Measurements from ENCODE around the gene AP3S2.

Gene AP3S2

DNA sequence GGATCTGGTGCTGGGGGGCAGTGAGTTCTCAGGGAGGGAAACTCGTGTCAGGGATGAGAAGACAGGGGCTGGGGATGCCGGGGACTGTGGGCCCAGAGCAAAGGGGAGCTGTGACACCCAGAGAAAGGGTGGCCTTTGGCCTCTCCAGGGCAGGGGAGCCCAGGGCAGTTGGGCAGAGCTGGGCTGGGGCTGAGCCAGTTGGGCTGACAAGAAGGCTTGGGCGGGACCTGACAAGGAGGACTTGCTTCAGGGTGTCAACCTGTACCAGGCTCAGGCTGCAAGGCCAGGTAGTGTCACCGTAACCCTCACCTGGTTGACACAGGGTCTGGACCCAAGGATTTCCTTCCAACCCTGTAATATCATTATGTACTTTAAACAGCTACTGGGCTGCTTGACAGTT, 66.0 kb downstream of the AP3S2 start:
- FAIRE-seq (no peak), DNase-seq (ENCODE audit: insufficient read length, low spot score) (no peak)
- no peak for TF ChIP-seq POLR2A (IDR thresholded peaks at IDR 0.05; ENCODE audit: low read depth, low read length)

DNA sequence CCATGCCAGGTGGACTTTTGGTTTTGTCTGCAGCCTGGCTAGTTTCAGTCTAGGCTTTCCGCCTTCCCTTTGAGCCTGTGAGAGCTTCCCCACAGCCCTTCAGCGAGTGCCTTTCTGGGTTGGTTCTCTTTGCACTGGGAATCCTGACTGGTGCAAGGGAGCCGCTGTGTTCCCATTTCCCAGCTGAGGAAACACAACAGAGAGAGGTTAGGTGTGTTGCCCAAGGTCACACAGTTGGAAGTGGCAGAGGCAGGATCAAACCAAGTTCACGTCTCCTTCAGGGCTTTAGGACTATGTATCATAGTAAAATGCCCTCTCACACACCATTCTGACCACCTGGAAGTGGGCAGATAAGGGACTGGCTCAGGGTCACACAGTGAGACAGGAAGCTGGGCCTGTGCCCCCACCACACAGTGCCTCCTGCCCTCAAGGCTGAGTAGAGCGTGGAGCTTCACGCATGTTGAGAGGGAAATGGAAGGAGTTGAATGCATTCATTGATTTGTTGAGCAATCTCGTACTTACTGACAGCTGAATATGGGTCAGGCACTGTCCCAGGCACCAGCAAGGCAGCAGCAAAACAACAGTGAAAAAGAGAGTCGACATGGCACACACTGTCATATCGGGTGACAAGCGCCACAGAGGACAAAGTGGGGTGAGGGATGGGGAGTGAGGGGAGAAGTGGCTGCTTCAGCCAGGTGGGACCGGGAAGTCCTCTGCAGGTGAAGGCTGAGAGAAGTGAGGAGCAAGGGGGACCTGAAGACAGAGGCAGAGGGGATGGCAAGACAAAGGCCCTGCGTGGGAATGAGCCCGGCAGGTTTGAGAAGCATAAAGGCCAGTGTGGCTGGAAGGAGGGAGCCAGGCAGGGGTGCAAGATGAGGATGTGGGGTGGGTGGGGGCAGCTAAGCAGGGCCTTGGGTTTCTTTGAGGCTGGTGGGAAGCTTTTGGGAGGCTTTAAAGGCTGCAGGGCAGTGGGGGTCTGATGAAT, 66.8 kb downstream of the AP3S2 start:
- DNase-seq (ENCODE audit: insufficient read length, low spot score) (no peak), FAIRE-seq (no peak)
- TF ChIP-seq POLR2A (IDR thresholded peaks at IDR 0.05; ENCODE audit: low read depth, low read length) = no peak

DNA sequence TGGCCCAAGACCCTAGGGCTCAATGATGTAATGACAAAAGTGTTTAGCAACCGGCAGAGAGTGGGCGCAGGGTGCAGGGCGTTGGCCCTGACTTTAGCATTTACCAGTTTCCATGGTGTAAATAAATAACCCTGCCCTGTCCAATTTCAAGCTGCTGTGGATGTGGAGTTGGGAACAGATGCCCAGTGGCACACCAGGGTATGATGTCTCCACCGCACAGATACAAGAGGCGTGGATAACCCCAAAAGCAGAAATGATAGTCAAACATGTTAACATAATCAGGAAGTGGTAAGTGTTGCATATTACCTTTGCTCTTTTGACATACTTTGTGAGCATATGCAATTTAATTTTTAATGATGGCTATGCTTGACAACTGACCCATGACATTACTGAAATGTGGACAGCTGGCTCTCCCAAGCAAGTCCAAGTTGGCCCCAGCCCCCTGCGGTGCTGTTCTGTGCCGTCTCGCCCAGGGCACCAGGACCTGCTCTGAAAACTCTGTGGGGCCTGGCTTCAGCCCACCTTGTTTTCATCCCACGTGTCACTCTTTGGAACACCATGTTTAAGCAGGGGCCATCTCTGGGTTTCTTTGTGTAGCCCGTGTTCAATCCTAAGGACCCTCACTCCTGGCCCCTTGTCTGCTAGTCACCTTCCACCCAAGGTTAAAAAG, 68.4 kb downstream of the AP3S2 start:
- DNase-seq (ENCODE audit: insufficient read length, low spot score) (no peak), FAIRE-seq (no peak)
- TF ChIP-seq POLR2A (IDR thresholded peaks at IDR 0.05; ENCODE audit: low read depth, low read length) = no peak

DNA sequence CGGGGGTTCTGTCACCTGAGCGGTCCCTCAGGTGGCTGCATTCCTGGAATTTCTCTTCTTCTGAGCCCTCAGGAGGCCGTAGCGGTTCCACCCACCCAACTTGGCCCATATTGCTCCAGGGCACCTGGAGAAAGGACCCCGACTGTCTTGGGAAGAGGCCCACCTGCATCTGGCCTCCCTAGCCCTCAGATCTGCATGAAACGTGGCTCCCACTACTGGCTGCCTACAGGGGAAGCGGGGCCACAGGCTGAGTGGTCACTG, 69.3 kb downstream of the AP3S2 start:
- FAIRE-seq (no peak), DNase-seq (ENCODE audit: insufficient read length, low spot score) (no peak)
- no peak for TF ChIP-seq POLR2A (IDR thresholded peaks at IDR 0.05; ENCODE audit: low read depth, low read length)

DNA sequence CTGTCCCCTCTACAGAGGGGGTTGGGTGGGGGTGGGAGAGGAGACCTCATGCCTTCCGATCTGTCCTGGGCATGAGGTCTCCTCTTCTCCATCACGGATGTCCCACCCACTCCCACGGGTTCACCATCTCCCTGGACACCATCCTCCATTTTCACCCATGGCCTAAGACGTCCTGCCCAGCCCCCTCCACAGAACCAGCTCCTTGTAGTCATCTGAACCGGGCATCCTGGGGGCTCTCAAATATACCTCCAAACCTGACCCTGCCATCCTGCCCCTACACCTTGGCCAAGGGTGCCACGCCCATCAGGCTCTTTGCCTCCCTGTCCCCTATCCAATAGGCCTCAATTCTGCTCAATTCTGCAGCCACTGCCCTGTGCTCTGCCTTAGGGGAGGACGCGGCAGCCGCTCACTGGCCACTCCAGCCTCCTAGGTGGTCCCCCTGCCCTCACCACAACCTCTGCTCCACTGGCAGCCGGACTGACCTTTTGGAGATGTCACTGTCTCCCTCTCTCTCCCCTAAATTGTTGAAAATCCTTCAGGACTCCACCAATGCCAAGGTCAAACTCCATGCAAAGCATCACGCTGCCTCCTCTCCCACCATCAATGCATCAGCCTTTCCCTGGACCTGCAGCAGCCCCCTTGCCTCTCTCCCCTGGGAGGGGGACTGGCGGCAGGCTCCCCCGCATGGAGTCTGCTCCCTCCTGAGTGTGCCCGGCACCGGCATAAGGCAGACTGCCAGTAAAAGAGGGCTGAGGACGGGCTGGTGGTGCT, 69.8 kb downstream of the AP3S2 start:
- DNase-seq (ENCODE audit: insufficient read length, low spot score) (no peak), FAIRE-seq (no peak)
- no peak for TF ChIP-seq POLR2A (IDR thresholded peaks at IDR 0.05; ENCODE audit: low read depth, low read length)

DNA sequence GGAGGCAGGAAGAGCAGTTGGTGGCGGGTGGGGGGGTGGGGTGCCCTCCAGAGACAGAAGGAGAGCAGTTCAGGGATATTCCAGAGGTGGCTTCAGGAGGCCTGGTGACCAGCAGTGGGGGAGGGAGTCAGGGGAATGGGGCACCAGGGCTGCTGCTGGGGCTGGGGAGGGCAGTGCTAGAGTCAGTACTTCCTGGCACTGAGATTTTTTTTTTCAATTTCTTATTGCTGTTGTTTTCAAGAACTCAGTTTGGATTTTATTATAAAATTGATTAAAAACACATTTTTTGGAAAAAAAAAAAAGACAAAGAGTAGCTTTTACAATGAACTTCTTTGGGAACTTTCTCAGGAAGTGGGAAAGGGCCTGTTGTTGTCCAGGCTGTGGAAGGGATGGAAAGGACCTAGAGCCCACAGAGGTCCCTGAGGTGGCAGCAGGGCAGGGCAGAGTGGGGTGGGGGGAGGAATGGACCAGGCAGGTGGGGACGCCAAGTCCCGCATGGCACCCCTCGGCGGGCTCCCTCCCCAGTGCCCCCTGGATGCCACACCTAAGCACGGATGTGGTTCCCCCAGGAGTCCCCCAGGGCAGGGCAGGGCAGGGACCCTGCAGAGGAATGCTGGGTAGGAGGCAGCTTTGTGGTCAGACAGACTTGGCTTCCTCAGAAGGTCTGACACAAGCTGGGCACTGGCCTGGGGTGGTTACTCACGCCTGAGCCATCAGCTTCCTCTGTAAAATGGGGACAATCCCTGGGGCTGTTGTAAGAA, 70.7 kb downstream of the AP3S2 start:
- TF ChIP-seq POLR2A (IDR thresholded peaks at IDR 0.05; ENCODE audit: low read depth, low read length) = no peak
- FAIRE-seq (no peak), DNase-seq (ENCODE audit: insufficient read length, low spot score) (no peak)

DNA sequence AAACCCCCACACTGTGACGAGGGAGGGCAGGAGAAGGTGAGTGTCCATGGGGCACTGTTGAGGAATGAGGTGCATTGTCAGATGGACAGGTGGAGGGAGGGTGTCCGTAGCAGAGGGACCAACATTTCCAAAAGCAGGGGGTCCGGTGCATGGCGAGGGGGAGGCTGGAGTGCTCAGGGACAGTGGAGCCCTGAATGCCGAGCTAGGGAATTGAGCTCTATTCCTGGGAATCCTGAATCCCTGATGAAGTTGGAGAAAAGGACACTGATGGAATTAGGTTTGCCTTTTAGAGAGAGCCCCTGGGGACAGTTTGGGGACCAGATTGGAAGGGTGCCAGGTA, 71.2 kb downstream of the AP3S2 start:
- FAIRE-seq = no peak
- no peak for DNase-seq (ENCODE audit: insufficient read length, low spot score)
- TF ChIP-seq POLR2A (IDR thresholded peaks at IDR 0.05; ENCODE audit: low read depth, low read length) = no peak

DNA sequence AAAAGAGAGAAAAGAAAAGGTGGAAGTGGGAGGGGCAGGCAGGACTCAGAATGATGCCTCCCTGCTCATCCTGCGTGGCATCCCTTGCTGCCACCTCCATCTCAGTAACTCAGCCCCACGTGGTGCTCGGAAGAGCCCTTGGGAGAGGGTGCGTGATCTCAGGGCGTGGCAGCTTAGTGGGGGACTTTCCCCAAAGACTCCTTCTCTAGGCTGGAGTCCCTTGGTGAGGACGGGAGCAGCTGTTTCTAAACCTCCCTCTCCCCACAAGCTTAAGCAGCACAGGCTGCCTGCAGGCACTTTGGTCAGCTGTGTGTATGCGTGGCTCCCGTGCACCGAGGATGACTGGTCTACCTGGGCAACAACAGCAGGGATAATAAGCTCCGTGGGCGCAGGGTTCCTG, 71.8 kb downstream of the AP3S2 start:
- DNase-seq (ENCODE audit: insufficient read length, low spot score) (no peak), FAIRE-seq (no peak)
- no peak for TF ChIP-seq POLR2A (IDR thresholded peaks at IDR 0.05; ENCODE audit: low read depth, low read length)

DNA sequence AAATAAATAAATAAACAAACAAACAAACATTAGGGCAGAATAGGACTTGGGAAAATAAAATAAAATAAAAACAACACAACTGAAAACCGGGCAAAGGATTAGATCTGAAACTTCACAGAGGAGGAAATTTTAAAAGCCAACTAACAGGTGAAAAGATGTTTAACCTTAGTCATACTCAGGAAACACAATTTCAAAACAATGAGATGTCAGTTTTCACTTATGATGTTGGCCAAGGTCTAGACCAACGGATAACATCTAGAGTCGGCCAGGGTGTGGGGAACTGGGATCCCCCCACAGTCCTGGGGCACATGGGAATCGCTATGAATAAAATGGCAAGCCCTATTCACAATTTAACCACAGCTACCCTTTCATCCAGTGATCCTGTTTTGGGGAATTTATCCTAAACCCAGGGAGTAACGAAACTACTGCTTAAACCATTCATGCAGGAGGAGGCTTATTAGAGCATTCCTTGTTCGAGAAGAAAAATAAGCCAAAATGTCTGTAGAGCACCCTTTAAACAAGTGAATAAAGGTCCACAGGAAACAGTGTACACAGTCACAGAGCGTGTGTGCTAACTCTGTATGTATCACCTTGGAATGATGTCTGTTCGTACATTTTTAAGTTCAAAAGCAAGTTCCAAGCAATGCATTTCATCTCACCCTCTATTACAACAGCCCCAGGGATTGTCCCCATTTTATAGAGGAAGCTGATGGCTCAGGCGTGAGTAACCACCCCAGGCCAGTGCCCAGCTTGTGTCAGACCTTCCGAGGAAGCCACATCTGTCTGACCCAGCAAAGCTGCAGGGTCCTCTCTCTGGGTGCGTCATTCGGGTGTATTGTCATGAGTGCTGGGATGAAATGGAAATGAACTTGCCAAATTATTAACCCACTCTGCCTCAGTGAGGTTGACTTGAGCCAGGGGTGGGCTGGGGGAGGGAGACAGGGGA, 72.9 kb downstream of the AP3S2 start:
- DNase-seq (ENCODE audit: insufficient read length, low spot score) (no peak), FAIRE-seq (no peak)
- no peak for TF ChIP-seq POLR2A (IDR thresholded peaks at IDR 0.05; ENCODE audit: low read depth, low read length)

DNA sequence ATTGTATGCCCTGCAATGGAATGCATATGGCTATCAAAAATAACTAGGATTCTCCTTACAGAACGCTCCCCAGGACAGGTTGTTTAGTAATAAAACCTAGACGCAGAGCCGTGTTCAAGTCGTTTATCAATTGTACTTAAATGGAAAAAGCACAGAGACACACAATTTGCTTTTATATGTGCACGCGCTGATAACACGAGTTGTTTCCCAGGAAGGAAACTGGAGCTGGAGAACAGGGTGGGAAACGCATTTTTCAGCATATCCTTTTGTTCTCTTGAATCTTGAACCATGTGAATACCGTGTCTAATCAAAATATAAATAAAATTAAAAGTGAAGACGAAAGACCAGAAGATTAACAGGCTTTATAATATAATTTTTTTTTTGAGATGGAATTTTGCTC, 75.5 kb downstream of the AP3S2 start:
- TF ChIP-seq POLR2A (IDR thresholded peaks at IDR 0.05; ENCODE audit: low read depth, low read length) = no peak
- DNase-seq (ENCODE audit: insufficient read length, low spot score) (no peak), FAIRE-seq (no peak)

DNA sequence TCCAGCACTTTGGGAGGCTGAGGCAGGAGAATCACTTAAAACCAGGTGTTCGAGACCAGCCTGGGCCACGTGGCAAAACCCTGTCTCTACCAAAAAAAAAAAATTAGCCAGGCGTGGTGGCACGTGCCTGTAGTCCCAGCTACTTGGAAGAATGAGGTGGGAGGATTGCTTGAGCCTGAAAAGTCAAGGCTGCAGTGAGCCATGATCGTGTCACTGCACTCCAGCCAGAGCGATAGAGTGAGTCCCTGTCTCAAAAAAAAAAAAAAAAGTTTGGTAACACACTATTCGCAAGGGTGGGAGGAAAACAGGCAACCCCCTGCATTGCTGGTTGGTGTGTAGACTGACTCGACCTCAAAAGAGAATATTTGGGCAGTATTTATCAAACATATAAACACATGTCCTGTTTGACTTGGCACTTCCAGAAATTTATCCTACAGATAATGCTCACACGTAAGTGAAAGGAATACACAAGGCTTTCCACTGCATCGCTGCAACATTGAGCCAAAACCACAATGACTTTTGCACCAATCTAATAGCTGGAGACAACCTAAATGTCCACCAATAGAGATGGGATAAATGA, 76.0 kb downstream of the AP3S2 start:
- DNase-seq (ENCODE audit: insufficient read length, low spot score) (no peak), FAIRE-seq (no peak)
- TF ChIP-seq POLR2A (IDR thresholded peaks at IDR 0.05; ENCODE audit: low read depth, low read length) = no peak

DNA sequence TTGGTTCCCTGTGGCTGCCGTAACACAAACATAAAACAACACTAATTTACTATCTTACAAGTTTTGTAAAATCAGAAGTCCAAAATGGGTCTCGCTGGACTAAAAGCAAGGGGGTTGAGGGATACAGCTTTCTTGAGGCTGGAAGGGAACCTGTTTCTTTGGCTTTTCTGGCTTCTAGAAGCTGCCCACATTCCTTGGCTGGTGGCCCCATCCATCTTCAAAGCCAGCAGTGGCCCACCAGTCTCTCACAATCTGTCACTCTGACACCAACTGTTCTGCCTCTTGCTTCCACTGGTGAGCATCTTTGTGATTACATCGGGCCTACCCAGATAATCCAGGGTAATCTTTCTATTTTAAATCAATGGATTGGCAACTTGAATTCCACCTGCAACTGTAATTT, 78.0 kb downstream of the AP3S2 start:
- no peak for TF ChIP-seq POLR2A (IDR thresholded peaks at IDR 0.05; ENCODE audit: low read depth, low read length)
- FAIRE-seq = no peak
- DNase-seq (ENCODE audit: insufficient read length, low spot score) = no peak

Data from H54 (cell line).